Measurements from ENCODE around the gene EDA.

DNA sequence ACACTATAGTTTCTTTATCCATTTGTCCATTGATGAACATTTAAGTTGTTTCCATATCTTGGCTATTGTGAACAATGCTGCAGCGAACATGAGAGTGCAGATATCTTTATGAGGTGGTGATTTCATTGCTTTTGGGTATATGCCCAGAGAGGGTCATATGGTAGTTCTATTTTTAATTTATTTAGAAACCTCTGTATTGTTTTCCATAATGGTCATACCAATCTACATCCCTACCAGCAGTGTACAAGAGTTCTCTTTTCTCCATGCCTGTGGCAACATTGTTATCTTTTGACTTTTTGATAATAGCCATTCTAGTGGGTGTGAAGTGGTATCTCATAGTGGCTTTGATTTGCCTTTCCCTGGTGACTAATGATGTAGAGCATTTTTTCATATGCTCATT, 48.8 kb downstream of the EDA start:
- TF ChIP-seq, protein P1, sequence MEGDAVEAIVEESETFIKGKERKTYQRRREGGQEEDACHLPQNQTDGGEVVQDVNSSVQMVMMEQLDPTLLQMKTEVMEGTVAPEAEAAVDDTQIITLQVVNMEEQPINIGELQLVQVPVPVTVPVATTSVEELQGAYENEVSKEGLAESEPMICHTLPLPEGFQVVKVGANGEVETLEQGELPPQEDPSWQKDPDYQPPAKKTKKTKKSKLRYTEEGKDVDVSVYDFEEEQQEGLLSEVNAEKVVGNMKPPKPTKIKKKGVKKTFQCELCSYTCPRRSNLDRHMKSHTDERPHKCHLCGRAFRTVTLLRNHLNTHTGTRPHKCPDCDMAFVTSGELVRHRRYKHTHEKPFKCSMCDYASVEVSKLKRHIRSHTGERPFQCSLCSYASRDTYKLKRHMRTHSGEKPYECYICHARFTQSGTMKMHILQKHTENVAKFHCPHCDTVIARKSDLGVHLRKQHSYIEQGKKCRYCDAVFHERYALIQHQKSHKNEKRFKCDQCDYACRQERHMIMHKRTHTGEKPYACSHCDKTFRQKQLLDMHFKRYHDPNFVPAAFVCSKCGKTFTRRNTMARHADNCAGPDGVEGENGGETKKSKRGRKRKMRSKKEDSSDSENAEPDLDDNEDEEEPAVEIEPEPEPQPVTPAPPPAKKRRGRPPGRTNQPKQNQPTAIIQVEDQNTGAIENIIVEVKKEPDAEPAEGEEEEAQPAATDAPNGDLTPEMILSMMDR (conservative IDR thresholded peaks at IDR 0.05): no peak
- TF ChIP-seq ZFX (IDR thresholded peaks at IDR 0.05): no peak
